H1 (cell line): Measurements from ENCODE around the gene CD63. TPM values are rescaled to one million over a fixed set of nuclear protein-coding genes. Genes with fewer than 3 reads are reported as not detected.

Source experiments
- CTCF ChIA-PET: fragments of 300-600 bp; sonication (Branson Sonifier 250); formaldehyde crosslinking; loops from one replicate; lab custom pipeline; 2021; ENCODE audit not compliant: partially characterized antibody; lab: Charles Lee
- POLR2A ChIA-PET: fragments of 300-600 bp; sonication (Branson Sonifier 250); formaldehyde crosslinking; loops from one replicate; lab custom pipeline; 2021; ENCODE audit warnings: inconsistent platforms; ENCODE audit not compliant: partially characterized antibody; lab: Charles Lee
- DNase-seq, 2 experiments: peaks; one replicate each; pipeline versions ENCODE4 v3.0.0 to v3.0.0-alpha.2; 2010 to 2022; ENCODE audit warnings: low spot score in 2 of 2, low read depth in 1 of 2, mixed read lengths in 1 of 2
- FAIRE-seq: peaks from 2 replicates; lab custom pipeline; 2011; peaks lifted over from hg19 to GRCh38; lab: Jason Lieb, UNC
- H2AFZ ChIP-seq: 2 replicates; pipeline ENCODE4 v1.8.1; 2012; ENCODE audit warnings: low read length, inconsistent platforms
- H2AK5ac ChIP-seq: 2 replicates; pipeline ENCODE4 v1.6.1; 2013; ENCODE audit warnings: low read depth, low read length
- H2BK120ac ChIP-seq: replicated peaks from 2 replicates; pipeline ENCODE3; 2013; ENCODE audit warnings: low read depth, low read length, inconsistent platforms
- H2BK12ac ChIP-seq: 2 replicates; pipeline ENCODE4 v1.6.1; 2013; ENCODE audit warnings: low read depth, low read length
- H2BK15ac ChIP-seq: 2 replicates; pipeline ENCODE4 v1.6.1; 2013; ENCODE audit warnings: low read length
- H2BK20ac ChIP-seq: 2 replicates; pipeline ENCODE4 v1.6.1; 2013; ENCODE audit warnings: low read length
- H2BK5ac ChIP-seq: 2 replicates; pipeline ENCODE4 v1.6.1; 2013; ENCODE audit warnings: low read depth, low read length
- H3K14ac ChIP-seq: 2 replicates; pipeline ENCODE4 v1.6.1; 2013; ENCODE audit warnings: inconsistent platforms; ENCODE audit not compliant: insufficient read length
- H3K18ac ChIP-seq: 2 replicates; pipeline ENCODE4 v1.6.1; 2013; ENCODE audit warnings: low read length; ENCODE audit errors: extremely low read depth
- H3K23ac ChIP-seq: 2 replicates; pipeline ENCODE4 v1.6.1; 2013; ENCODE audit warnings: inconsistent platforms; ENCODE audit not compliant: insufficient read length
- H3K23me2 ChIP-seq: 2 replicates; pipeline ENCODE4 v1.6.1; 2013; ENCODE audit warnings: low read depth, low read length
- H3K27ac ChIP-seq: 2 replicates; pipeline ENCODE4 v1.6.1; 2011; ENCODE audit warnings: low read depth, low read length, inconsistent platforms
- H3K27me3 ChIP-seq, 4 experiments: replicated peaks in 1 of 4; 1 replicate in 1 of 4; 2 replicates in 3 of 4; pipeline versions ENCODE4 v1.6.1 to v1.8.1; 2011 to 2013; ENCODE audit warnings: low read length in 3 of 4, mild to moderate bottlenecking in 3 of 4, inconsistent platforms in 2 of 4, mixed read lengths in 2 of 4, moderate library complexity in 1 of 4; ENCODE audit not compliant: control insufficient read depth in 3 of 4, insufficient read depth in 3 of 4; ENCODE audit errors: extremely low read depth in 1 of 4
- H3K36me3 ChIP-seq, 4 experiments: 2 replicates each; pipeline versions ENCODE4 v1.6.1 to v1.8.1; 2011 to 2013; ENCODE audit warnings: mild to moderate bottlenecking in 4 of 4, low read length in 3 of 4, moderate library complexity in 2 of 4, control low read depth in 1 of 4, inconsistent platforms in 1 of 4; ENCODE audit not compliant: insufficient read depth in 4 of 4, control insufficient read depth in 2 of 4
- H3K4ac ChIP-seq: replicated peaks from 2 replicates; pipeline ENCODE3; 2013; ENCODE audit warnings: low read length, low read depth, mixed read lengths, inconsistent platforms; ENCODE audit not compliant: insufficient read length
- H3K4me1 ChIP-seq, 4 experiments: replicated peaks in 1 of 4; 1 replicate in 1 of 4; 2 replicates in 3 of 4; pipeline versions ENCODE4 v1.6.1 to v1.8.1; 2011 to 2013; ENCODE audit warnings: low read length in 3 of 4, inconsistent platforms in 2 of 4, mixed read lengths in 1 of 4; ENCODE audit not compliant: insufficient read depth in 4 of 4, control insufficient read depth in 3 of 4
- H3K4me2 ChIP-seq, 2 experiments: 2 replicates each; pipeline versions ENCODE4 v1.6.1 to v1.8.1; 2011 to 2013; ENCODE audit warnings: low read depth in 2 of 2, low read length in 2 of 2, control low read depth in 1 of 2, inconsistent platforms in 1 of 2, mild to moderate bottlenecking in 1 of 2; ENCODE audit not compliant: insufficient read depth in 1 of 2
- H3K4me3 ChIP-seq, 4 experiments: fragments of 200-600, 300-600 bp in 1 of 4; sonication (generic), shearing (Covaris generic), sonication (Bioruptor Twin) in 1 of 4; 2 replicates each; pipeline versions ENCODE4 v1.5.1 to v1.8.1; 2011 to 2016; ENCODE audit warnings: low read length in 4 of 4, low read depth in 3 of 4, control low read depth in 2 of 4, inconsistent platforms in 2 of 4, mild to moderate bottlenecking in 2 of 4, mixed read lengths in 1 of 4, moderate library complexity in 1 of 4; ENCODE audit not compliant: insufficient read depth in 2 of 4; ENCODE audit errors: extremely low read depth in 1 of 4
- H3K56ac ChIP-seq: replicated peaks from 2 replicates; pipeline ENCODE3; 2013; ENCODE audit warnings: low read depth, mild to moderate bottlenecking, mixed read lengths, low read length, inconsistent platforms; ENCODE audit not compliant: insufficient read length
- H3K79me1 ChIP-seq: 2 replicates; pipeline ENCODE4 v1.6.1; 2013; ENCODE audit warnings: low read depth, low read length, control low read depth
- H3K79me2 ChIP-seq, 2 experiments: 2 replicates each; pipeline versions ENCODE4 v1.6.1 to v1.8.1; 2012 to 2013; ENCODE audit warnings: low read length in 2 of 2, mild to moderate bottlenecking in 2 of 2, inconsistent platforms in 1 of 2; ENCODE audit not compliant: insufficient read depth in 2 of 2, control insufficient read depth in 1 of 2
- H3K9ac ChIP-seq, 4 experiments: replicated peaks in 1 of 4; 1 replicate in 1 of 4; 2 replicates in 3 of 4; pipeline versions ENCODE4 v1.6.1 to v1.8.1; 2011 to 2013; ENCODE audit warnings: low read depth in 3 of 4, low read length in 3 of 4, control low read depth in 2 of 4, mild to moderate bottlenecking in 2 of 4, moderate library complexity in 2 of 4, inconsistent platforms in 1 of 4; ENCODE audit errors: extremely low read depth in 1 of 4
- H3K9me3 ChIP-seq, 2 experiments: 2 replicates each; pipeline versions ENCODE4 v1.6.1 to v1.8.1; 2012 to 2013; ENCODE audit warnings: mild to moderate bottlenecking in 2 of 2, moderate library complexity in 2 of 2, control low read depth in 1 of 2, inconsistent platforms in 1 of 2, low read depth in 1 of 2, low read length in 1 of 2, mixed read lengths in 1 of 2; ENCODE audit not compliant: insufficient read depth in 2 of 2
- H4K20me1 ChIP-seq, 2 experiments: replicated peaks in 1 of 2; 2 replicates each; pipeline versions ENCODE3 to v1.8.1; 2011 to 2013; ENCODE audit warnings: inconsistent platforms in 2 of 2, low read length in 2 of 2, mild to moderate bottlenecking in 1 of 2; ENCODE audit not compliant: insufficient read depth in 2 of 2, control insufficient read depth in 1 of 2
- H4K5ac ChIP-seq: 2 replicates; pipeline ENCODE4 v1.6.1; 2013; ENCODE audit warnings: low read length, low read depth, mixed read lengths, inconsistent platforms; ENCODE audit not compliant: insufficient read length
- H4K8ac ChIP-seq: 2 replicates; pipeline ENCODE4 v1.8.0; 2013; ENCODE audit warnings: mild to moderate bottlenecking, moderate library complexity, low read length, inconsistent platforms; ENCODE audit not compliant: insufficient read depth; ENCODE audit errors: extremely low read depth
- H4K91ac ChIP-seq: replicated peaks from 2 replicates; pipeline ENCODE3; 2013; ENCODE audit warnings: low read length, mixed read lengths, inconsistent platforms; ENCODE audit not compliant: insufficient read length
- CHD1 ChIP-seq: IDR thresholded peaks from 2 replicates; pipeline ENCODE4 v1.6.1; 2012; ENCODE audit warnings: low read depth, low read length, improper control_type of control experiment
- TCF12 ChIP-seq: IDR thresholded peaks from 2 replicates; pipeline ENCODE4 v1.6.1; 2011; ENCODE audit warnings: low read depth, mild to moderate bottlenecking, low read length
- WGBS, 2 experiments: shearing (Covaris generic) in 1 of 2; methylation state at CpG; one replicate each; pipeline versions ENCODE4 v1.1.6 to v1.1.7; 2013 to 2015; ENCODE audit warnings: low lambda C conversion rate in 2 of 2, mixed read lengths in 2 of 2, inconsistent platforms in 1 of 2, low coverage in 1 of 2, missing lambda C conversion rate in 1 of 2; ENCODE audit not compliant: insufficient replicate concordance in 2 of 2, insufficient coverage in 1 of 2, insufficient read length in 1 of 2; ENCODE audit errors: extremely low coverage in 1 of 2, missing lambda C conversion rate in 1 of 2; 5-methylcytosine and 5-hydroxymethylcytosine counted together
- polyA plus RNA-seq, 7 experiments: library from polyadenylated mRNA; depleted of rRNA in 3 of 7; stranded (reverse) in 5 of 7; unstranded in 2 of 7; fragments of >200 nt in 5 of 7; fragments of 200-250 nt in 2 of 7; gene quantifications; 1 replicate in 5 of 7; 2 replicates in 1 of 7; 4 replicates in 1 of 7; pipeline versions ENCODE4 v1.2.1 to v1.2.3, GENCODE V29; 2011 to 2013; ENCODE audit warnings: missing spikeins in 2 of 7, mixed read lengths in 2 of 7
- total RNA-seq: library from RNA; stranded (reverse); fragmentation: NEBNext Ultra II Directional; extraction: Animal tissue kit (Norgen Biotek cat#: 25700); gene quantifications from 2 replicates; pipeline ENCODE4 v1.2.1, GENCODE V29; 2021

The CD63 gene
- total and polyA plus RNA-seq, 2 of the 8 experiments (the other 6 are each of a cell fraction or from before 2014, with no cell fraction given), result 440 to 526 TPM

DNA sequence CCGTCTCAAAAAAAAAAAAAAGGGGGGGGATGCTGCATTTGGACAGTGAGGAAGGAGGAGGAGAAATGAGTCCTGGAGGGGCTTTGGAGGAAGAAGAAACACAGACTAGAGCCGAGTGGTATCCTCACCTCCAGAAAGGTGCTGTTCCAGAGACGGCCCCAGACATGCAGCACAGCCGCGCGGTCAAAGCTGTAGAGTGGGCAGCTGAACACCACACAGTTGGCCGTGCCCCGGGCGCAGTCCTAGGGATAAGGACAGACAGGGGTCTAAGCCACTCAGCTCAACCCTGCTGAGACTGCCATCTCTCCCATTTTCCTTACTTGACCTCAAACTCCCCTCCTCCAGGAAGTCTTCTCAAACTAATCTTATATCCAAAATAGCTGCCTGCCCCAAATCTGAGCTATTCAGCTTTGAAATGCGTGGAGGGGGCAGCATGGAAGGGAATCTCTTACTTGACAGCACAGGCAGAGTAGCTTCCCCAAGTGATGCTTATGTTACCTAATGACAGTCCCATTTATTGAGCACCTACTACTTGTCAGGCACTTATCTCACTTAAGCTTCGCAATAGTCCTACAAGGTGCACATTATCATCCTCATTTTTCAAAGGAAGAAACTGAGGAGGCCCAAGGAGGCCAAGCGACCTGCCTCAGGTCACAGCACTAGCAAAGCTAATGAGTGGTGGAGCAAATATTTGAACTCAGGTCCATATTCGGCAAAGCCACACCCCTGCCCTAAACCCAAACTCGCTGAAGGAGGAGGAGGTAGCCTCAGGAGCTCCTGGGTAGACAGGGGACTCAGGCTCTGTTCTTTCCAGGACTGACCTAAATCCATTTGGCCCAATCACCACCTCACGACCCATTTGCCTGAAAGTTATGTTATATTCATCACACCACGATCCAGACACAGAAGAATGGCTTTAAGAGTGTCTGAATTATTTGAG, 39.8 kb downstream of the CD63 start:
- H3K27ac ChIP-seq, result no peak overlapping the region
- no peak overlapping the region for H3K14ac ChIP-seq
- H3K23ac ChIP-seq, result no peak overlapping the region
- H3K56ac ChIP-seq, result no peak overlapping the region
- no peaks in the 10 kb centered on the region for H3K23me2 ChIP-seq
- no peaks in the 10 kb centered on the region for H3K9me3 ChIP-seq
- no peak overlapping the region for H3K4me3 ChIP-seq
- no peaks in the 10 kb centered on the region for H3K27me3 ChIP-seq
- H3K9ac ChIP-seq, result no peak overlapping the region
- no peak overlapping the region for H4K5ac ChIP-seq
- no peak overlapping the region for H3K18ac ChIP-seq
- no peak overlapping the region for H3K4ac ChIP-seq
- no peak overlapping the region for H2BK20ac ChIP-seq
- ChIA-PET CTCF (interaction anchor here (0.6 to 4.1 kb wide), 8 partner anchors 9 to 606 kb away, joined by 3 to 20 read pairs (median 4); partner anchors contain the start of gene ITGA7), POLR2A (interaction anchor here (0.8 to 1.3 kb wide), 3 partner anchors 11 to 28 kb away, joined by 3 to 6 read pairs (median 4); no protein-coding TSS in a partner anchor)
- H2BK5ac ChIP-seq, result no peak overlapping the region
- no peaks in the 10 kb centered on the region for H3K79me2 ChIP-seq
- no peaks in the 10 kb centered on the region; the same call in 1 of the 2 replicates for H3K79me1 ChIP-seq
- no peak overlapping the region for H4K8ac ChIP-seq
- H3K4me1 ChIP-seq, result no peaks in the 10 kb centered on the region
- H4K20me1 ChIP-seq, result peaks cover 0 to 2% of the 10 kb centered on the region in 2 experiments
- no peak overlapping the region for H4K91ac ChIP-seq
- no peak overlapping the region for H2AK5ac ChIP-seq
- no peak overlapping the region for H2BK120ac ChIP-seq
- 90% methylated on average over 15 of the region's 16 CpGs; no CpG with 5 or more reads in 1 of the 2 experiments for WGBS, 2 experiments
- H2AFZ ChIP-seq, result no peak overlapping the region
- H3K36me3 ChIP-seq, result peaks cover under 1 to 34% (median 10%) of the 10 kb centered on the region in 4 experiments; a peak in 5 of 8 replicates
- no peak for DNase-seq
- FAIRE-seq, result no peak
- H3K4me2 ChIP-seq, result no peak overlapping the region
- no peak overlapping the region for H2BK15ac ChIP-seq
- no peak overlapping the region for H2BK12ac ChIP-seq
- TF ChIP-seq TCF12 (no peak), CHD1 (no peak)
